Activated naive CD4-positive, alpha-beta T cell treated with anti-CD3 and anti-CD28 coated beads, Interleukin-2, amount 50 U/mL, for 72 hours (primary cell): Measurements from ENCODE around the gene MCTP2. TPM values are rescaled to one million over a fixed set of nuclear protein-coding genes. Genes with fewer than 3 reads are reported as not detected.

Experiments used
- ATAC-seq, 2 donors: fragments of 150-1000 bp; cut with Tn5 transposase; 2 replicates each; pipeline ENCODE4 v1.10.0; 2021; ENCODE audit warnings: mild to moderate bottlenecking in 2 of 2, moderate library complexity in 2 of 2
- DNase-seq, 2 donors: peaks; one replicate each; pipeline ENCODE4 v3.0.0; 2021 to 2022; ENCODE audit warnings: low spot score in 2 of 2
- H3K27ac Mint-ChIP-seq, 2 donors: one replicate each; pipeline ENCODE4 v1.8.0; 2022; ENCODE audit warnings: mild to moderate bottlenecking in 2 of 2, mixed read lengths in 2 of 2
- H3K36me3 Mint-ChIP-seq, 2 donors: one replicate each; pipeline ENCODE4 v1.8.0; 2022; ENCODE audit warnings: mixed read lengths in 2 of 2
- H3K9me3 Mint-ChIP-seq, 2 donors: one replicate each; pipeline ENCODE4 v1.8.0; 2022; ENCODE audit warnings: mixed read lengths in 2 of 2
- total RNA-seq, 2 donors: library from RNA; stranded (reverse); gene quantifications; one replicate each; pipeline ENCODE4 v1.2.3, GENCODE V29; 2022

Gene MCTP2
- total RNA-seq, 2 donors from 2014 or later: 31.4 to 48.2 TPM

DNA sequence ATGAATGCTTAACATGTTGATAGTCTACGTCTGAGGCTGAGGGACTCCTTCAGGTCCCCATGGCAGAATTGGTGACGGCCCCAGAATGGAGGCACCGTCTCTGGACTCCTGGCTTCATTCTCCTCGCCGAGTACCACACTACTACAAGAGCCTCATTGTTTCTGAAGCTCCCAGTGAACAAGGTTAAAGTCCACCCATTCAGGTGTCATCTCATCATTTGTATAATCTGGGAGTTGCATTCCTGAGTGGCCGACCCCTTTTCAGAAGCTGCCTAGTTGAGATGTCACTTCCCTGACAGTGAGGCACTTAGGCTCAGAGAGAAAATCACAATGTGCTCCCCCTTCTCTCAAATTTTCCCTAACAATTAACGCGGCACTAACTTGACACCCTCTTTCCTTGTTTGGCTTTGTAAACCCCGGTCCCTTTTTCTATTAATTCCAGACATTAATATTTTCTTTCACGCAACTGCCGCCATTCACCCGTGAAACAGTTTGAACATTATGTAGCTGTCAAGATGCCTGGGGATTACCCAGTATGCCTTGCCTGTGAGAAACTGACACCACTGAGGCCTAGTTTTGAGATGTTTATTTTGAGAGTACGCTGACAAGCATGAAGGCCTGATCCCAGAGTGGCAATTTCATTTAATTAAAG is 105.6 kb downstream of the MCTP2 start:
- no peak overlapping the region for H3K27ac Mint-ChIP-seq
- ATAC-seq: no peak
- no peak for DNase-seq
- no peaks in the 10 kb centered on the region for H3K36me3 Mint-ChIP-seq
- H3K9me3 Mint-ChIP-seq: no peaks in the 10 kb centered on the region

GRCh38 chr15:94338243-94338846 is 107.0 kb downstream of the MCTP2 start:
- H3K9me3 Mint-ChIP-seq: no peaks in the 10 kb centered on the region
- no peaks in the 10 kb centered on the region for H3K36me3 Mint-ChIP-seq
- ATAC-seq (no peak), DNase-seq (no peak)
- H3K27ac Mint-ChIP-seq: no peak overlapping the region

DNA sequence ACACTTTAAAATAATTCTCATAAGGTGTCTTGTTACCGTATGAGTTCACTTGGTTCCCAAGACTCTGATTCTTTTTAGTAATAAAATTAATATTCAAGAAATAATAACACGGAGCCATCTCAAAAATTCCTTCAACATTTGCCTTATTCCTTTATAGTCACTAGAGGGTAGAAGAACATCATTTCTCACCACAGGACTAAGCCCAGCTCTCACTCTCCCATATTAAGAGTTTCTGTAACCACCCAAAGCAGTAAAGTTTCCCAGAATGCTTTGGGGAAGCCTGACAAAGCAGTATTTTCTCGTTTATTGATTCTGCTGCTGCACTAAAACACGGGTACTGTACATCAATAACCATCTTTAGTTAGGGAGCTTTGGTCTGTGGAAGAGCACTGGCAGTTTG is 114.9 kb downstream of the MCTP2 start:
- Mint-ChIP-seq H3K27ac (no peak overlapping the region), H3K9me3 (no peaks in the 10 kb centered on the region), H3K36me3 (peaks cover 0 to 5% of the 10 kb centered on the region in 2 donors)
- ATAC-seq (no peak), DNase-seq (no peak)

DNA sequence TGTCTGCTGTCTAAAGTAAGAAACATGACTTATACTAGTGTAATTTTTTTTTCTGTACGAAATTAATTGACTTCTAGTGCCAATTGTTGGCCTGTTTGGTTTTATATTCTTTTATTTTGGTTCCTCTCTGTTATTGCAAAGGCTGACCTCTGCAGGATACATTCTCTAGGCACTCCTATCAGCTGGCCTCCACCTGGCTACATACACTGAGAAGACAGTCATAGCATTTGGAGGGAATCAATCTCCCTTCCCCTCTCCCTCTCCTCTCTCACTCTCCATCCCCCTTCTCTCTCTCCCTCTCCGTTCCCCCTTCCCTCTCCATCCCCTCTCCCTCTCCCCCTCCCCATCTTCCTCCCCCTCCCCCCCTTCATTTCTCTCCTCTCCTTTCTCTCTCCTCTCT is 116.7 kb downstream of the MCTP2 start:
- H3K9me3 Mint-ChIP-seq: no peaks in the 10 kb centered on the region
- ATAC-seq: no peak
- H3K36me3 Mint-ChIP-seq: peaks cover 0 to 5% of the 10 kb centered on the region in 2 donors
- no peak overlapping the region for H3K27ac Mint-ChIP-seq
- DNase-seq: no peak

DNA sequence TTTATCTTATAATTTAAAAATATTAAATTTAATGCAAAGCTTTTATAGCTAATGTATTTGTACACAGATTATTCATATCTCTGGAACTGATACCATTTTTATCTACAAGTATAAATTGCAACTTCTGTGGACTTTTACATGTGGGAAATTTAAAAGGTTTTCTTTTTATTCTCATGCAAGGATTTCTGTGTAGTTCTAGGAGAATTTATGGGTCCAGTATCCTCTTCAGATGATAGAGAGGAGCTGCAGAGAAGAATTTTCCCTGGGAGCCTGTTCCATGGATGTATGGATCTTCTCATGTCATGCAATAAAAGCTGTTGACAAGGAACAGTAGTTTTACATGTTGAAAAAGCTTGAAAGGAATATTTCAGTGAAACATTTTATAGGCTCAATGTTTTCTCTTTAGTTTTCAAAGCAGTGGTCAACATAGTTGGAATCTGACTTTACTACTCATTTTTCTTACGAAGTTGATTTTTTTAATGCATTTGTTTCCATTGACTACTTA is 119.7 kb downstream of the MCTP2 start:
- DNase-seq: no peak
- Mint-ChIP-seq H3K36me3 (peaks cover 0 to 5% of the 10 kb centered on the region in 2 donors), H3K27ac (no peak overlapping the region), H3K9me3 (no peaks in the 10 kb centered on the region)
- no peak for ATAC-seq

GRCh38 chr15:94352636-94353487 is 121.5 kb downstream of the MCTP2 start:
- H3K27ac Mint-ChIP-seq: no peak overlapping the region
- ATAC-seq: no peak
- peaks cover 0 to 5% of the 10 kb centered on the region in 2 donors for H3K36me3 Mint-ChIP-seq
- H3K9me3 Mint-ChIP-seq: no peaks in the 10 kb centered on the region
- no peak for DNase-seq

DNA sequence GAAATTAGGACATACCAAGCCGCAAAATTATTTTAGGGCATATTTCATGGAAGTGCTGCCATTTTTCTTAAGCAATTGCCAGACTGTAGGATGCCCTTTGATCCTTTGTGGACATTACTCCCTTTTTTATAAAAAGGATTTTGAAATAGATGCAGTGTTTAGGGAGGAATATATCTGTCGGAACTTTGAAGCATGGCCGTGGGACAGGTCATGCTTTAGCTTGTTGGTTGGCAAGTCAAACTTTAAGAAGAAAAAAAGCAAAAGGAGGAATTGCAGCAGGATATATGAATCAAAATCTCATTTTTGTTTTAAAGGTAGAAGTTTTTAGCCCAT is 122.1 kb downstream of the MCTP2 start:
- H3K27ac Mint-ChIP-seq: no peak overlapping the region
- H3K36me3 Mint-ChIP-seq: peaks cover 0 to 5% of the 10 kb centered on the region in 2 donors
- H3K9me3 Mint-ChIP-seq: no peaks in the 10 kb centered on the region
- DNase-seq (no peak), ATAC-seq (no peak)

DNA sequence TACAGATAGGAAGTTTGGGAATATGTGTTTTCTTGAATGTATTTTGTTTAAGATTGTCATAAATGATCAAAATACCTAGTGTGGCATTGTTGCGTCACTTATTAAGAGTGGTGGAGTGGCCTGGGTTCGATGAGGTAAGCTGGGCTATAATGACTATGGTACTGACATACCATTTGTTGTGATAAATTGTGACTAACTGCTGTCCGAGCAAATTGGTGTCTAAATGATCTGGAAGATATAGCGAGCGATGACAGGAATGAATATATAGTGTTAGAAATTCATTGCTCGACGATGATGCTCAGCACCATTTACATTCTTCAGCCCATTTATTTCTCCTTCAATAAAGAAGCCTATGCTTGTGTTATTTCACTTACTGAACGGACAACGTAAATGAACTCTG is 123.3 kb downstream of the MCTP2 start:
- Mint-ChIP-seq H3K9me3 (no peaks in the 10 kb centered on the region), H3K27ac (no peak overlapping the region), H3K36me3 (no peaks in the 10 kb centered on the region)
- ATAC-seq: no peak
- no peak for DNase-seq

DNA sequence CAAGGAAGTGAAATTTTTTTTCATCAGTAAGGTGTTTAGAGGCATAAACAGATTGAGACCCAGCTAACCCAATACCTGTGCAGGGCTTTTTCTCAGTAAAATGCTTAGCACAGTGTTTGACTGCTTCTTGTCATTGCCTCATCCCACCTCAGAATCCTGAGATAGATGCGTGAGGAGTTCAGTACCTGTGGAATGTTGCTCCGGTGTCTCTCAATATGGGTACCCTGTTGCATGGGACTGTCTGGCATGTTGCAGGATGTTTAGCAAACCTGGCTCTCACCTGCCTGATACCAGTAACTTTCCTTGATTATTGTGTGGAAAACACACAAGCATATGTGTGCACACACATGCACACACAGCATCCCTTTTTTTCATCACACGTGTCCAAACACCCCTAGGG is 128.4 kb downstream of the MCTP2 start:
- DNase-seq (no peak), ATAC-seq (no peak)
- H3K36me3 Mint-ChIP-seq: peaks cover 0 to 5% of the 10 kb centered on the region in 2 donors
- H3K27ac Mint-ChIP-seq: no peak overlapping the region
- no peaks in the 10 kb centered on the region for H3K9me3 Mint-ChIP-seq

GRCh38 chr15:94360251-94360685 is 128.9 kb downstream of the MCTP2 start:
- ATAC-seq (no peak), DNase-seq (no peak)
- Mint-ChIP-seq H3K9me3 (no peaks in the 10 kb centered on the region), H3K36me3 (peaks cover 0 to 5% of the 10 kb centered on the region in 2 donors), H3K27ac (no peak overlapping the region)

GRCh38 chr15:94362385-94363092 is 131.2 kb downstream of the MCTP2 start:
- Mint-ChIP-seq H3K27ac (no peak overlapping the region), H3K9me3 (no peaks in the 10 kb centered on the region), H3K36me3 (peaks cover 0 to 11% of the 10 kb centered on the region in 2 donors)
- ATAC-seq (no peak), DNase-seq (no peak)

DNA sequence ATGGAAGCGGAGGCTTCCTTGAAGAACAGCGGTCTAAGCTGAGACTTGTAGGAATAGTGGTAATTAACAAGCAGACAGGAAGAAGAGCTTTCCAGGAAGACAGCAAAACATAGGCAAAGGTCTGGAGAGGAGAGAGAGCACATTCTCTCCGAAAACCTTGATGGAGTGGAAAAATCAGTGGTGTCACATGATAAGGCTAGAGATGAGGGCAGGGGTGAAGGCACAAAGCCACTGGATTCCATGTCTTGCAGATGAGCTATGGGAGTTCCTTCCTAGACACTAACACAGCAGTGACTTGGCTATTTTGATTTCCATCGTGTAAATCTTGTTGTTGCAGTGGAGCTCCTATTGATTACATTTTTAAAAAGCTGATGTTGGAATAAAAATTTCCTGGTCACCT is 132.0 kb downstream of the MCTP2 start:
- DNase-seq (no peak), ATAC-seq (no peak)
- Mint-ChIP-seq H3K9me3 (no peaks in the 10 kb centered on the region), H3K27ac (no peak overlapping the region), H3K36me3 (peaks cover 0 to 12% of the 10 kb centered on the region in 2 donors)

GRCh38 chr15:94366781-94367180 is 135.4 kb downstream of the MCTP2 start:
- DNase-seq (no peak), ATAC-seq (no peak)
- no peaks in the 10 kb centered on the region for H3K9me3 Mint-ChIP-seq
- H3K27ac Mint-ChIP-seq: no peak overlapping the region
- peaks cover 0 to 17% of the 10 kb centered on the region in 2 donors for H3K36me3 Mint-ChIP-seq

DNA sequence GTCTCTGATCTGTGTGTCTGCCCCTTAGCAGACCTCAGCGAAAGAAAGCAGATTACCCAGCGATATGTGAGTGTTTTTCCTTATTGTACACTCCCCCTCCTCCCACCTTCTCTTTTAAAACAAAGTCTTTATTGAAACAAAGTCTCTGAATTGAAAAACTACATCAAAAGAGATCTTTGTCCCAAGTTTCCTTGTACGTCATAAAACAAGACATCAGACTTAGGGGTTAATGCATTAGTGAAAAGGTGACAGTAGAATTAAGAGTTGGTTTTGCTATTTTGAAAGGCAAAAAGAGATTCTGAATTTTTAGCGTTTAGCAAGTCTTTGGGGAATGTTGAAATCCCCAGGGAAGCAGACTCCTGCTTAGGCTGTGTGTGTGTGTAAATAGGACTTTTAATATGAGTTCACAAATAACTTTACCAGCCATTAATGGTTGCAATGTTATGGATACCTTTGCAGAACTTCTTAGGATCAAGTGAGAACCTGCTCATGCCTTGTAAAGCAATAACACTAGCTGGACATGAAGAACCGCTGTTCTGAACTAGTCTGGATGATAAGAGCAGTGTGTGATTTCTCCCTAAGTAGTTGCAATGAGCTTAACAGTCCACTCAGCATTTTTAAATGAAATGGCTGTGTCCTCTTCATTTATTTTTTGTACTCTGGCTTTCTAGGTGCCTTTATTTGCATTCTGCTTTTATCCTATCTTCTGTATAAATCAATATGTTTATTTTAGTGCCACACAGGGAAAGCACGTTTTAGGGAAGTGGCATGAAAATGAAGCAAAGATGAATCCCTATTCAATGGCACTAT is 136.6 kb downstream of the MCTP2 start:
- Mint-ChIP-seq H3K27ac (no peak overlapping the region), H3K36me3 (peaks cover 0 to 15% of the 10 kb centered on the region in 2 donors), H3K9me3 (no peaks in the 10 kb centered on the region)
- no peak for DNase-seq
- ATAC-seq: no peak

DNA sequence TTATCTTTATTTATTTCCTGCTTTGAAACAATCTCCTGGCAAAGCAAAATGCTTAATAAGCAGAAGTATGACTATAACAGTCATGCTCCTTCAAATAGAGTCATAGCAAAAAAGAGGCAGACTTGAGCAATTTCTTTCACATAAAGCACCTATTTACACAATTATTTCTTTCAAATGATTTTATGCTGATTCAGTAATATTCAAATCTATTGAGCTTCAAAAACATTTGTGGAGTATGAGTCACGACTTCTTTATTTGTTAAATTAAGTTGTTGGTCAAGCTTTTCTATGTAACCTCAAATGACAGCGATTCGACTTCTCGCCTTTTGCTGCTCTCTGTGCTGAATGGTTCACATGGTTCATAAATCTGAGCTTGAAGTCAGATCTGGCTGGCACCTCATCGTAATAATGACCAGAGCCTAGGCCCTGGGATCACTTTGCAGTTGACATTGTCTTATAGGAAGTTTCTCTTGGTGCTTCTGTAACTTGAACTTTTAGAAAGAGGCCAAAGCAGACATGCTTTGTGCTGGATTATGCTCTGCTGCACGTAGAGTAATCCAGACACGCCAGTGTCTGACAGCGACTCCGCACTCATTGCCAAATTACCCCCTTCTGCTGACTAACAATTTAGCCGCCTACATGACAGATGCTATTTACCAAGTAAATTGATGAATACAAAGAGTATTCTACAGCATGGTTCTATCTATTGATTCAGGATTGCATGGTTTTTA is 139.0 kb downstream of the MCTP2 start:
- no peak for ATAC-seq
- Mint-ChIP-seq H3K9me3 (no peaks in the 10 kb centered on the region), H3K27ac (no peak overlapping the region), H3K36me3 (peaks cover 0 to 15% of the 10 kb centered on the region in 2 donors)
- DNase-seq: no peak

DNA sequence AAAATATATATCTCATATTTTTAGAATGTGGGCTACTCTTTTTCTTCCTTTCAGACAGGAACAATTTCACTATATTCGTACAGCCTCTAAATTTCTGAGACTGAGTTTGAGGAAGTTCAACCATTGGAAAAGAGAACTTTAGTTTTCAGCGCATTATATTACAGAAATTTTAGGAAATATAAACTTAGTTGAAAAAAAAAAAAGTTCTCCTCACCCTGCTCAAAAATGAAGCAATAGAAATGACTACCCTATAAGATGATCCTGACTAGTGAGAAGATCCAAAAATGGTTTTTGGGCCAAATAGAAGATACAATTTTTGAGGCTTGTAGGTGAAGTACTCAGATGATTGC is 139.6 kb downstream of the MCTP2 start:
- DNase-seq (no peak), ATAC-seq (no peak)
- Mint-ChIP-seq H3K36me3 (peaks cover 0 to 15% of the 10 kb centered on the region in 2 donors), H3K27ac (no peak overlapping the region), H3K9me3 (no peaks in the 10 kb centered on the region)
